HUDEP-2 (cell line): ENCODE measurements around the gene ADAMTS12.

ENCODE experiments used
- DNase-seq, 76 experiments: peaks; one replicate each; lab custom pipeline; 2025; ENCODE audit not compliant: unreplicated experiment in 76 of 76; lab: John Stamatoyannopoulos, UW

The ADAMTS12 gene

GRCh38 chr5:33810491-33811120, 81.2 kb downstream of the ADAMTS12 start:
- no peak for DNase-seq

GRCh38 chr5:33809936-33810335, 81.9 kb downstream of the ADAMTS12 start:
- no peak for DNase-seq

GRCh38 chr5:33808699-33809098, 83.1 kb downstream of the ADAMTS12 start:
- DNase-seq = no peak

- DNase-seq = no peak
These were observed 84.0 kb downstream of the ADAMTS12 start for GRCh38 chr5:33807771-33808170.

- no peak for DNase-seq
These were observed 84.9 kb downstream of the ADAMTS12 start for GRCh38 chr5:33806738-33807442.

GRCh38 chr5:33801292-33801691, 90.5 kb downstream of the ADAMTS12 start:
- DNase-seq = no peak

- DNase-seq = no peak
These were observed 91.4 kb downstream of the ADAMTS12 start for GRCh38 chr5:33800241-33800950.

- DNase-seq = no peak
These were observed 96.3 kb downstream of the ADAMTS12 start for GRCh38 chr5:33795496-33795895.

- no peak for DNase-seq
These were observed 97.1 kb downstream of the ADAMTS12 start for GRCh38 chr5:33794550-33795181.

GRCh38 chr5:33793836-33794549, 97.8 kb downstream of the ADAMTS12 start:
- DNase-seq = no peak

GRCh38 chr5:33793276-33793675, 98.5 kb downstream of the ADAMTS12 start:
- DNase-seq = no peak

- DNase-seq = no peak
These were observed 99.2 kb downstream of the ADAMTS12 start for GRCh38 chr5:33792559-33792958.

GRCh38 chr5:33789567-33789957, 102.2 kb downstream of the ADAMTS12 start:
- DNase-seq = no peak

GRCh38 chr5:33788922-33789566, 102.7 kb downstream of the ADAMTS12 start:
- DNase-seq = no peak

- no peak for DNase-seq
These were observed 106.2 kb downstream of the ADAMTS12 start for GRCh38 chr5:33785571-33785970.

GRCh38 chr5:33781286-33781685, 110.5 kb downstream of the ADAMTS12 start:
- DNase-seq = no peak

- no peak for DNase-seq
These were observed 115.6 kb downstream of the ADAMTS12 start for GRCh38 chr5:33776151-33776660.

- DNase-seq = no peak
These were observed 117.4 kb downstream of the ADAMTS12 start for GRCh38 chr5:33774341-33774740.

- DNase-seq = no peak
These were observed 119.4 kb downstream of the ADAMTS12 start for GRCh38 chr5:33772380-33772897.

- no peak for DNase-seq
These were observed 121.8 kb downstream of the ADAMTS12 start for GRCh38 chr5:33769968-33770367.
